H1 (cell line): Measurements from ENCODE around the gene RAD51B.

Source experiments
- ATF3 ChIP-seq: IDR thresholded peaks from 2 replicates; pipeline ENCODE4 v1.6.1; 2011; ENCODE audit warnings: low read depth, mild to moderate bottlenecking, low read length; ENCODE audit not compliant: insufficient read depth
- CTCF ChIP-seq, 3 experiments: IDR thresholded peaks; 1 replicate in 2 of 3; 2 replicates in 1 of 3; pipeline versions ENCODE4 v1.5.1 to v1.6.1; 2011; ENCODE audit warnings: low read length in 3 of 3, mild to moderate bottlenecking in 3 of 3, inconsistent platforms in 2 of 3, low read depth in 1 of 3, moderate library complexity in 1 of 3; ENCODE audit not compliant: insufficient read depth in 1 of 3; ENCODE audit errors: control extremely low read depth in 1 of 3
- EP300 ChIP-seq, 2 experiments: IDR thresholded peaks; 1 replicate in 1 of 2; 2 replicates in 1 of 2; pipeline ENCODE4 v1.6.1; 2011 to 2012; ENCODE audit warnings: low read depth in 2 of 2, low read length in 2 of 2, mild to moderate bottlenecking in 2 of 2, borderline replicate concordance in 1 of 2, inconsistent platforms in 1 of 2, moderate library complexity in 1 of 2
- SIN3A ChIP-seq, 2 experiments: IDR thresholded peaks in 1 of 2; conservative IDR thresholded peaks in 1 of 2; 2 replicates each; pipeline ENCODE4 v1.6.1; 2011 to 2012; ENCODE audit warnings: low read length in 2 of 2, improper control_type of control experiment in 1 of 2, low read depth in 1 of 2, mild to moderate bottlenecking in 1 of 2

DNA sequence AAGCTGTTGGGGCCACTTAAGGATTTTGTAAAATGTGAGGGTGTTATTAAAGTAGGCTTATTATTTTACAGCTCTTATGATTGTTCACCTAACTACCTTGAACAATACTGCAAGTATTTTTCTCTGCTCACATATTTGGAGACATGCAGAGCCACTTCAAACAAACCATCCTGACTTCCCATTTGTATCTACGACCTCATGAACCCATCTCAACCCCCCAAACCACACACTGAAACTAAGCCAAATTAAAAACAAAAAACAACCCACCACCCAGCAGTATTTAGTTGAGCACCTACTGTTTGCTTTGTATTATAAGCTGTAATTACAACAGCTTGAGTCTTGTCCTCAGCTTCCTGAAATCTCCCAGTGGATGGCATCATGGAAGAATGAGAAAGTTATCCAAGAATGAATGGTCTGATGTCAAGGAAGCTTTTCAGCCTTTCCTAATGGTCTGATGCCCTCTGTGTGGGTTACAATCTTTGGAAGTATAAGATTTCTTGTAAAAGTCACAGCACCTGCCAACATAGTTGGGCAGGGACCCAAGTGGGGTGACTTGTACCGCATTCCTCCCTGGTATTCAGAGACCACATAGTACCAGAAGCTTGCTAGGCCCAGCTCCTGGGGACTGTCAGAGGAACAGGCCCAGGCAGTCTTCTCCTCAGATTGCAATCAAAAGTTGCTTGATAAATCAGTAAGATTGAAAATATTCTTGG is 556.6 kb downstream of the RAD51B start:
- no peak for TF ChIP-seq EP300 (IDR thresholded peaks at IDR 0.05; ENCODE audit: borderline replicate concordance in 1 of 2, low read depth in 2 of 2, low read length in 2 of 2)
- no peak for TF ChIP-seq ATF3
- TF ChIP-seq SIN3A (conservative IDR thresholded peaks at IDR 0.05 in 1 of 2, IDR thresholded peaks at IDR 0.05 in 1 of 2; ENCODE audit: low read depth in 1 of 2, low read length in 2 of 2): no peak
- no peak for TF ChIP-seq CTCF (IDR thresholded peaks at IDR 0.05; ENCODE audit: control extremely low read depth in 1 of 3, insufficient read depth in 1 of 3, low read depth in 1 of 3, low read length in 3 of 3)
